Heart left ventricle (tissue), 13 donors: Measurements from ENCODE around the gene STXBP2.

Experiments used
- POLR2A ChIP-seq, 2 donors: fragments of 450-650 bp; IDR thresholded peaks; one replicate each; pipeline ENCODE4 v1.6.1; 2017; ENCODE audit warnings: antibody characterized with exemption in 2 of 2, mild to moderate bottlenecking in 2 of 2, moderate library complexity in 2 of 2
- TF ChIP-seq, protein P1 (sequence below), 12 donors: fragments of 200-600 bp; sonication (generic) in 4 of 12; IDR thresholded peaks; one replicate each; pipeline versions ENCODE4 v1.5.0 to v1.8.0; 2018 to 2022; ENCODE audit warnings: antibody characterized with exemption in 12 of 12, mild to moderate bottlenecking in 5 of 12
- donor health status: ischemic (EF 13 %, LVEDD 7.1; RV severe dilation, severe dysfunction).
- donor health status: DM: no; HTN: yes; CAD: no.
- donor health status: DM: no; HTN: no; CAD: no.
- donor health status: ischemic (EF 25% LVEDD 6.9; RV normal size, moderate dysfunction).
- donor health status: ischemic (EF 25% LVEDD 5.7; RV mildly dilated, moderate dysfunction).
- donor health status: ischemic (EF 35%, LVEDD 5.7; RV mildly dilated, moderate dysfunction).
- donor health status: nonischemic (EF 11% LVEDD 7.7; RV severe dilation, severe dysfunction).
- donor health status: DM: yes; HTN: yes; CAD: no.
- donor health status: PGD.
- donor health status: ischemic (EF 29% LVEDD 5.4; RV normal size, mild dysfunction).
- donor health status: nonischemic (EF 23%, LVEDD 6.1; RV moderate dilation, normal function).

DNA sequence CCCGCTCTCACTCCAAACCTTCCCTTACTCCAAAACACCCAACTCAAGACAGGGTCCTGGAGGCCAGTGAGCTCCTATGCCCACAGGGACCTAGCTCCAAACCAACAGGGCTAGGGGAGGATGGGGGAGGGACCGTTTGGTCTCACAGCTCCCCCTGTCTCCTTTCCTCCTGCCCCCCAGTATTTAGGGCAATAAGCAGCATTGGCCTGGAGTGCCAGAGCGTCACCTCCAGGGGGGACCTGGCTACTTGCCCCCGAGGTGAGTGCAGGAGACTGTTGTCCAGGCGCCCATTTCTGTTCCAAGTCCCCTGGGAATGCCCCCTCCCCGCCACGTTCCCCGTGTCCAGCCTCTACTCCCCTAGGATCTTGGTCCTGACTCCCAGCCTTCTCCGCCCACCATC is 32.7 kb downstream of the STXBP2 start:
- TF ChIP-seq POLR2A (IDR thresholded peaks at IDR 0.05), result no peak
- TF ChIP-seq, protein P1, sequence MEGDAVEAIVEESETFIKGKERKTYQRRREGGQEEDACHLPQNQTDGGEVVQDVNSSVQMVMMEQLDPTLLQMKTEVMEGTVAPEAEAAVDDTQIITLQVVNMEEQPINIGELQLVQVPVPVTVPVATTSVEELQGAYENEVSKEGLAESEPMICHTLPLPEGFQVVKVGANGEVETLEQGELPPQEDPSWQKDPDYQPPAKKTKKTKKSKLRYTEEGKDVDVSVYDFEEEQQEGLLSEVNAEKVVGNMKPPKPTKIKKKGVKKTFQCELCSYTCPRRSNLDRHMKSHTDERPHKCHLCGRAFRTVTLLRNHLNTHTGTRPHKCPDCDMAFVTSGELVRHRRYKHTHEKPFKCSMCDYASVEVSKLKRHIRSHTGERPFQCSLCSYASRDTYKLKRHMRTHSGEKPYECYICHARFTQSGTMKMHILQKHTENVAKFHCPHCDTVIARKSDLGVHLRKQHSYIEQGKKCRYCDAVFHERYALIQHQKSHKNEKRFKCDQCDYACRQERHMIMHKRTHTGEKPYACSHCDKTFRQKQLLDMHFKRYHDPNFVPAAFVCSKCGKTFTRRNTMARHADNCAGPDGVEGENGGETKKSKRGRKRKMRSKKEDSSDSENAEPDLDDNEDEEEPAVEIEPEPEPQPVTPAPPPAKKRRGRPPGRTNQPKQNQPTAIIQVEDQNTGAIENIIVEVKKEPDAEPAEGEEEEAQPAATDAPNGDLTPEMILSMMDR (IDR thresholded peaks at IDR 0.05), result no peak
